ENCODE data around the gene RNF20. TPM values are rescaled to one million over a fixed set of nuclear protein-coding genes. Genes with fewer than 3 reads are reported as not detected.
A peak's percentile ranks its signal among the peaks of the same experiment; 100 is the strongest.

RNF20 gene
- total RNA-seq, 1 donor from 2014 or later = 22.3 TPM

- peak overlapping the region; percentile 65 to 85 for H3K4me3 ChIP-seq
- DNase-seq (ENCODE audit: extremely low spot score in 2 of 2) = no peak
- H3K9me3 ChIP-seq = no peaks in the 10 kb centered on the region
- intact Hi-C loops (cut with DNase I) = no loop called here
- H3K36me3 ChIP-seq = no peaks in the 10 kb centered on the region
- H3K4me1 ChIP-seq = peaks cover 33% of the 10 kb centered on the region
- no peaks in the 10 kb centered on the region for H3K27me3 ChIP-seq
- H3K27ac ChIP-seq = peak overlapping the region; percentile 90
- TF ChIP-seq POLR2A (IDR thresholded peaks at IDR 0.05) (no peak), POLR2AphosphoS5 (IDR thresholded peaks at IDR 0.05; ENCODE audit: insufficient read depth in 1 of 2, low read depth in 1 of 2) (no peak), CTCF (IDR thresholded peaks at IDR 0.05) (no peak)
These were observed 46.2 kb upstream of the RNF20 start for GRCh38 chr9:101487443-101487840.

- intact Hi-C loops (cut with DNase I) = no loop called here
- H3K36me3 ChIP-seq = no peaks in the 10 kb centered on the region
- DNase-seq (ENCODE audit: extremely low spot score in 2 of 2) = no peak
These were observed 37.8 kb upstream of the RNF20 start for GRCh38 chr9:101495810-101496209.

GRCh38 chr9:101498323-101498722, 35.3 kb upstream of the RNF20 start:
- DNase-seq (ENCODE audit: extremely low spot score in 2 of 2) = no peak
- no peak for TF ChIP-seq POLR2AphosphoS5 (IDR thresholded peaks at IDR 0.05; ENCODE audit: insufficient read depth in 1 of 2, low read depth in 1 of 2)
- no peaks in the 10 kb centered on the region for H3K4me1 ChIP-seq
- H3K9me3 ChIP-seq = no peaks in the 10 kb centered on the region
- no peak overlapping the region for H3K4me3 ChIP-seq
- intact Hi-C loops (cut with DNase I) = no loop called here
- no peak overlapping the region for H3K27ac ChIP-seq
- no peaks in the 10 kb centered on the region for H3K27me3 ChIP-seq
- H3K36me3 ChIP-seq = no peaks in the 10 kb centered on the region

More at GRCh38 chr9:101495810-101496209, 37.8 kb upstream of the RNF20 start:
- Histone ChIP-seq H3K4me3 (no peak overlapping the region), H3K4me1 (no peaks in the 10 kb centered on the region), H3K27me3 (no peaks in the 10 kb centered on the region), H3K27ac (no peak overlapping the region), H3K9me3 (no peaks in the 10 kb centered on the region)
- TF ChIP-seq POLR2AphosphoS5 (IDR thresholded peaks at IDR 0.05; ENCODE audit: insufficient read depth in 1 of 2, low read depth in 1 of 2) = no peak
- no peak for TF ChIP-seq POLR2A (IDR thresholded peaks at IDR 0.05)
- no peak for TF ChIP-seq CTCF (IDR thresholded peaks at IDR 0.05)

GRCh38 chr9:101504188-101504587, 29.5 kb upstream of the RNF20 start:
- Histone ChIP-seq H3K4me3 (no peak overlapping the region), H3K27ac (no peak overlapping the region), H3K4me1 (peaks cover 23% of the 10 kb centered on the region), H3K9me3 (no peaks in the 10 kb centered on the region), H3K27me3 (no peaks in the 10 kb centered on the region), H3K36me3 (no peaks in the 10 kb centered on the region)
- no peak for DNase-seq (ENCODE audit: extremely low spot score in 2 of 2)
- TF ChIP-seq CTCF (IDR thresholded peaks at IDR 0.05) (no peak), POLR2AphosphoS5 (IDR thresholded peaks at IDR 0.05; ENCODE audit: insufficient read depth in 1 of 2, low read depth in 1 of 2) (no peak), POLR2A (IDR thresholded peaks at IDR 0.05) (no peak)
- intact Hi-C loops (cut with DNase I) = no loop called here

- no peak for DNase-seq (ENCODE audit: extremely low spot score in 2 of 2)
- no peaks in the 10 kb centered on the region for H3K36me3 ChIP-seq
- TF ChIP-seq POLR2AphosphoS5 (IDR thresholded peaks at IDR 0.05; ENCODE audit: insufficient read depth in 1 of 2, low read depth in 1 of 2) = peak in 1 of 2 donors; percentile 60
- no peak for TF ChIP-seq POLR2A (IDR thresholded peaks at IDR 0.05)
- H3K27ac ChIP-seq = no peak overlapping the region
- peaks cover 29% of the 10 kb centered on the region for H3K4me1 ChIP-seq
- intact Hi-C loops (cut with DNase I) = no loop called here
- H3K9me3 ChIP-seq = no peaks in the 10 kb centered on the region
- no peaks in the 10 kb centered on the region for H3K27me3 ChIP-seq
- no peak overlapping the region for H3K4me3 ChIP-seq
These were observed 25.4 kb upstream of the RNF20 start for GRCh38 chr9:101508211-101508610.

GRCh38 chr9:101509572-101509971, 24.1 kb upstream of the RNF20 start:
- Histone ChIP-seq H3K27me3 (no peaks in the 10 kb centered on the region), H3K27ac (no peak overlapping the region), H3K36me3 (no peaks in the 10 kb centered on the region), H3K4me3 (no peak overlapping the region), H3K9me3 (no peaks in the 10 kb centered on the region), H3K4me1 (peaks cover 29% of the 10 kb centered on the region)
- DNase-seq (ENCODE audit: extremely low spot score in 2 of 2) = no peak
- intact Hi-C loops (cut with DNase I) = no loop called here
- TF ChIP-seq POLR2A (IDR thresholded peaks at IDR 0.05) (no peak), CTCF (IDR thresholded peaks at IDR 0.05) (no peak), POLR2AphosphoS5 (IDR thresholded peaks at IDR 0.05; ENCODE audit: insufficient read depth in 1 of 2, low read depth in 1 of 2) (no peak)
